ENCODE data around the gene GAL3ST2.

The GAL3ST2 gene

GRCh38 chr2:241842620-241843211 is 66.1 kb downstream of the GAL3ST2 start:
- in situ Hi-C loops (cut with MboI; ENCODE audit: low sequenced_read_pairs) = no loop called here

- in situ Hi-C loops (cut with MboI; ENCODE audit: low sequenced_read_pairs) = no loop called here
Observed at GRCh38 chr2:241843321-241844065, 66.9 kb downstream of the GAL3ST2 start.

- in situ Hi-C loops (cut with MboI; ENCODE audit: low sequenced_read_pairs) = no loop called here
Observed at GRCh38 chr2:241844066-241844728, 67.6 kb downstream of the GAL3ST2 start.

GRCh38 chr2:241844831-241845578 is 68.4 kb downstream of the GAL3ST2 start:
- in situ Hi-C loops (cut with MboI; ENCODE audit: low sequenced_read_pairs) = no loop called here

- in situ Hi-C loops (cut with MboI; ENCODE audit: low sequenced_read_pairs) = no loop called here
Observed at GRCh38 chr2:241846406-241846805, 69.8 kb downstream of the GAL3ST2 start.

GRCh38 chr2:241848761-241849615 is 72.4 kb downstream of the GAL3ST2 start:
- in situ Hi-C loops (cut with MboI; ENCODE audit: low sequenced_read_pairs) = no loop called here

GRCh38 chr2:241849616-241850543 is 73.3 kb downstream of the GAL3ST2 start:
- in situ Hi-C loops (cut with MboI; ENCODE audit: low sequenced_read_pairs) = no loop called here

GRCh38 chr2:241850544-241851324 is 74.1 kb downstream of the GAL3ST2 start:
- in situ Hi-C loops (cut with MboI; ENCODE audit: low sequenced_read_pairs) = no loop called here

GRCh38 chr2:241851325-241852115 is 74.9 kb downstream of the GAL3ST2 start:
- in situ Hi-C loops (cut with MboI; ENCODE audit: low sequenced_read_pairs) = no loop called here

GRCh38 chr2:241852116-241852980 is 75.7 kb downstream of the GAL3ST2 start:
- in situ Hi-C loops (cut with MboI; ENCODE audit: low sequenced_read_pairs) = no loop called here

GRCh38 chr2:241852981-241853631 is 76.5 kb downstream of the GAL3ST2 start:
- in situ Hi-C loops (cut with MboI; ENCODE audit: low sequenced_read_pairs) = no loop called here
